COLO668 (cell line): ENCODE data around the gene LYRM4.
A peak's percentile ranks its signal among the peaks of the same experiment; 100 is the strongest.

Experiments
- DNase-seq: peaks from one replicate; lab custom pipeline; 2025; ENCODE audit not compliant: unreplicated experiment; lab: John Stamatoyannopoulos, UW

Gene LYRM4

GRCh38 chr6:5260661-5261544 is at the start of gene LYRM4, which contains the start of gene FARS2:
TSS of gene LYRM4 (minus strand) at chr6:5260950. CDS start at chr6:5260733, 217 bp downstream.
TSS of gene FARS2 (plus strand) at chr6:5261513.
- peak; percentile 88 for DNase-seq

DNA sequence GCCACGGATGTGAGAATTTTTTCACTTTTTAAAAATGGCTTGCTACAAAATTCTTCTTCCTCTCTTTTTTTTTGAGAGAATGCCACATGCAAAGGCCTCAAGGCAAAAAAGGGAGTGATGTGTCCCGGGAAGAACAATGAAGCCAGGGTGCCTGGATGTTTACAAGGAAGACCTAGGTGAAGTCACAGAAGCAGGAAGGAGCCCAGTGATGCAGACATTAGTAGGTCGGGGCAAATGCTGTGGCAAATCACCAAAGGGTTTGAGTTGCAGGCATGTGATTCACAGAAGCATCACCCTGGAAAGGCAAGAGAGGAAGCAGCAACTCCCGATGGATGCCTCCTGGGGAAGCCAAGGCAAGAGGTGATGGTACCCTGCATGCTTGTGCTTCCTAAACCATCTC is 47.3 kb upstream of the LYRM4 start:
- DNase-seq: no peak

DNA sequence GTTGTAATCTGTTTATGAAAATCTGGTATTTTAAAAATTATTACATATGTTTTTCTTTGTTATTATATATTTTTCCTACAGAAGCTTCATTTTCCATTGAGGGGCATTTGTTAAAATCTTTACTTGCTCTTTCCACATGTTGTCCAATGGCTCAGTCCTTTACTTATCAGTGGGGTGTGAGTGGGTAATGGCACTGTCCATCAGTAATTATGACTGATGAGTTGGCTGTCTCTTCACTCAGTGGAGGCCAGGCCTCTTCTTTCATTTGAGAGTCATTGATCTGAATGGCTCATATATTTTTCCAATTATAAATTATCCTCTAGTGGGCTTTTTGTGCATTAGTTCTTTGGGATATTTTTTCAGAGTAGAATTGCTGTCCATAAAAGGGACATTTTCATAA is 46.3 kb upstream of the LYRM4 start:
- DNase-seq: no peak

GRCh38 chr6:5305968-5306626 is 45.3 kb upstream of the LYRM4 start:
- DNase-seq: no peak

DNA sequence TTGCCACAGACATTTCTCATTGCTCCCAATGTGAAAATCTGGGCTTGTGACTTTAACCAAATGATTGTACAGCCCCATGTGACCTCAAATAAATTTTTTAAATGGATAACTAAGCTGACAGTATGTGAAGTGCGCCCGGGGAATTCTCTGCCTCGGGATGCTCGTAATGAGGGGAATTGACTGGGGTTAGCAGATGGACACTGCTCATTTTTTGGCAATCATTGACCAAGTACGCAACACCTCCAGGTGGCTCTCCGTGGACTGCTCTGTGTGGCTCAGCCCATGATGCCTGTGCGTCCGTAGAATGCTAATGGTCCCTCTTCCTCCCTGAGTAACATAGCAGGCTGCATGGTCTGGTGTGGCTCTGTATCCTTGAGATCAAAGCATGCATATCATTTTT is 42.9 kb upstream of the LYRM4 start:
- no peak for DNase-seq

DNA sequence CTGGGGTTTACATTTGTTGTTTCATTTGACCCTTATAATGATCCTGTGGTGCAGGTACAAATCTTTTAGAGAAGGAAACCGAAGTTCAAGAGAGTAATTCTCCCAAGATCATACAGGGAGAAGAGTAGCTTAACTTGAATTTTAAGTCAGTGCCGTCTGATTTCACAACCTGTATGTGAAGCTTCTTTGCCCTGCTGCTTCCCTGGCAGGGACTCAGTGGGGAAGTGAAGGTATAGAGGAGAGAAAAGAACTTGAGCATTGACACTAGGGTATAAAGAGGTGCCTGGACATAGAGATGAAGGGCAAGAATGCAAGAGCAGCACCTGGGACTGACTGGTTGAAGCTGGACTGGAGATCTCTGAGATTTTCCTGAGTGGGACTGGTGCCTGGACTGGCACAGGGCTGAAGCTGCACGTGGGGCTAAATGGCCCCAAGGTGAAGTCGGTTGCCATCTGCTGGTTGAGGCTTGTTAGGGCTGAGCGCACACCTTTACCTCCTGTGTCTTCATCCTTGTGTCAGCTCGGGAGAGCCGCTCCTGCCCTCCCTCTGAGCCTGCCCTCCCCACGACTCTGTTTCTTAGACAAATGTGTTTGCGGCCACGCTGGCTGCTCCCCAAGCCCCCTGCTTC is 42.4 kb upstream of the LYRM4 start:
- peak; percentile 26 for DNase-seq

DNA sequence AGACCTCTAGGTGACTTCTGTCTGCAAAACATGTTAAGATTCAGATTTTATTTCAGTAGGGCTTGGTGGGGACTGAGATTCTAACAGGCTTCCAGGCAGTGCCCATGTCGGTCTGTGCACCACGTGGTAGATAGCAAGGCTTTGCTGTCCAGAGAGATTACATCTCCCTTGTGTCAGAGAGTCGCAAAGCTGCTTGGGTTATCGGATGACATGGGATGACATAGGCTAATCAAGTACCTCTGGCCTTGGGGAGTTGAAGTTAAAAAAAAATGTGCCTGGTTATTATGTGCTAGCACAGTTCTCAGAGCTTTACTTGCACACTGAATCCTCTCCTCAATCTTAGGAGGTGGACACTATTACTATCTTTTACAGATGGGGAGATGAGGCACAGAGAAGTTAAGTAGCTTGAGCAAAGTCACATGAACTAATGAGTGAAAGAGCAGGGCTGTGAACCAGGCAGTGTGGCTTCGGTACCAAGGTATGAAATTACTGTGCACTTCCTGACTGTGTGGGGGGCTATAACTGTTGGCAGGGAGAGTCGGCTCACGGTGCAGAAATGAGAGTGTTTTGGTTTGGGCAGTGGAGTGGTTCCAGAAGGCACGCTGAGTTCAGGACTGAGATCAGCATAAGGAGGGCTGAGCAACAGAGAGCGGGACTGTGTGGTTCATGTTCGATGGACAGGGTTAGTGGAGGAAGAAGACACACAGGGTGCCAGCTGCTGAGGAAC is 41.6 kb upstream of the LYRM4 start:
- no peak for DNase-seq

GRCh38 chr6:5300206-5300764 is 39.5 kb upstream of the LYRM4 start:
- DNase-seq: no peak

- DNase-seq: no peak
Measured at GRCh38 chr6:5295623-5296022, 34.9 kb upstream of the LYRM4 start.

DNA sequence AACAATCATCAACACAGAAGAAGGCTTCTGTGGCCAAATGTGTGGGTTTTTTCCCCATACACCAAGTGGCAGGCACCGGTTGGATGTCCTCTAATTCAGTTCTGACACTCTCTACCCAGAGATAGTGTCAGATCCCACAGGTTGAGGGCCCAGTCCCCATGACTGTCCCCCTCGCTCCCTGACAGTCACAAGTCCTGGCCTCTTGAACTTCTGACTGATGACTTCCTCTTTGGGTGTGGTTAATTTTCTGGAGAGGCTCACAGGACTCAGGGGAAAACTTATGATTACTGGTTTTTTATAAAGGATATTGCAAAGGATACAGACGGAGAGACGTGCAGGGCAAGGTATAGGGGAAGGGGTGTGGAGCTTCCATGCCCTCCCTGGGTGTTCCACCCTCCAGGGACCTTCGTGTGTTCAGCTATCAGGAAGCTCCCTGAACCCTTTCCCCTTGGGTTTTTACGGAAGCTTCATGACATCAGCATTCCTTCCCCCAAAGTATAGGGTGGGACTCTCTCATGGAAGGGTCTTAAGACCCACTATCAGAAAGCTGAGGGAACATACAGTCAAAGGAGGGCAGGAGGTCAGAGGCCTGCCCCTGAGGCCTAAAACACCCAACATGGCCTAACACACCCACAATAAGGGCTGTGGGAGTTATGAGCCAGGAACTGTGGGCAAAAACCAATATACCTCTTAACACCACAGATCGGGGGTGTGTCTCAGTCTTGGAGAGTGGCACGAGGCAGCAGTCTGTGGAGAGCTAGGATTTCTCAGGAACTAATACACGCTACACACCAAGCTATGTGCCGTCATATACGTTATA is 33.9 kb upstream of the LYRM4 start:
- DNase-seq: no peak

- no peak for DNase-seq
Measured at GRCh38 chr6:5293692-5294091, 32.9 kb upstream of the LYRM4 start.

GRCh38 chr6:5292154-5292553 is 31.4 kb upstream of the LYRM4 start:
- DNase-seq: no peak

- no peak for DNase-seq
Measured at GRCh38 chr6:5290500-5290899, 29.8 kb upstream of the LYRM4 start.

DNA sequence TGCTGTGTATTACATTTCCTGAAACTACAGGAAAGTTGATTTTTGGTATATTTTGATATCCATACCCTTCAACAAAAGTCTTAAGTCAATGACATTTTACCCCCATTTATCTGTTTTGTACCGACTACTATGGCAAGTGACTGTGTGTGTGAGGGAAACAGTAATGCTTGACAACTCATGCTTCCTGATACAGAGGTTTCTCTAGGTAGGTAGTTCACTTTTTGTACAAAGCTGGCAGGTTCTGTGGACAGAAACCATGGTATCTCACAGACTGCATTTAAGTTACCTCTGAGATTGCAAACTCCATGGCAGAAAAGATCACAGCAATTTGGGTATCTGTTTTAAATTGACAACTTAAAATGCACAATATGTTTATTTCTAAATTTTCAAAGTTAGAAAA is 29.3 kb upstream of the LYRM4 start:
- DNase-seq: no peak

- no peak for DNase-seq
Measured at GRCh38 chr6:5287966-5288297, 27.2 kb upstream of the LYRM4 start.

DNA sequence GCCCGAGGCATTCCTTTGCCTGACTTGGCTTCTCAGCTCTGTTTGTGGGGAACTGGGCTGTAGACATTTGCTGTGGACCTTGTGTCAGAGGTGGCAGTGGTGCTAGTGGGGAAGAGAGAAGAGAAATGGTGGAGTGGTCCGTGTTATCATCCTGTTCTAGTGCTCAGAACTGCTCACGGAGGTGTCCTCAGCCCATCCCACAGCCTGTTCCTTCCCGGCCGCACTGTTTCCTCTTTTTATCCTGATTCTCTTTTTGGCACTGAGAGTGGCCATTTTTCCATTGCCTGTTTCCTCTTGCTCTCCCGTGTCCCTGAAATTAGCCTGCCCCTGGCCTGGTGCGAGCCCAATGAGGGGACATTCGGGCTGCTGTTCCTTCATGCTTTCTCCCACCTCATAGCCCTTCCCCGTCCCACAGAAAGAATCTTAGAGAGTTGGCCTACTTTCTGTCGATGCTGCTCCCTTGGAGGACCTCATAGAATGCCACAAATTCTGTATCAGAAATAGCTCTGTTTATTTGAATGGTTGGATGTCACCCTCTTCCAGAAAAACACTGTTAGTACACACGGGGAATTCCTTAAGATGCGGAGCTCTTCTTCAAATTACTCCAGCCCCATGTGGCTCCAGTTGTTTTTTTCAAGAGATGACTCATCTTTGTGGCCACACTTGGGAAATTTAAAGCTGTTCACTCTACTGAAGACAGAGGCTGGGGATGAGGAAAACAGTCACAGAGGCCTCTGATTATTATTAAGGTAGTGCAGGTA is 26.6 kb upstream of the LYRM4 start:
- no peak for DNase-seq

DNA sequence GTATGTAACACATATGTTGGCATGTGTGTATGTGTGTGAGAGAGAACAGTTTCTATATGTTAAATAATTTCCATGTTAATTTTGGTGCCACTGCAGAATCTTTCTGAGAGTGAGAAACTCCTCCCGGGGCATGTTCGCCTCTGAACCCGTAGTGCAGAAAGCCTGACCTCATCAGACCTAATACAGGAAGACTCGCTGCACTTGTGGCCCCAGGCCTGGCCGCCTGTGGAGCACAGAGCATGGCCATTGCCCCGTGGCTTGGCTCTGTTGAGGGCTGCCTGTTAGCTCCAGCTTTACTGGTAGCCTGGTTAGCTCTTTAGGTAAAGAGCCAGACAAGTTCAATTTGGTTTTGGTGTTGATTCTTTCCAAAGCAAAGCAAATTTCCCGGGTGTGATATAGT is 26.0 kb upstream of the LYRM4 start:
- no peak for DNase-seq

DNA sequence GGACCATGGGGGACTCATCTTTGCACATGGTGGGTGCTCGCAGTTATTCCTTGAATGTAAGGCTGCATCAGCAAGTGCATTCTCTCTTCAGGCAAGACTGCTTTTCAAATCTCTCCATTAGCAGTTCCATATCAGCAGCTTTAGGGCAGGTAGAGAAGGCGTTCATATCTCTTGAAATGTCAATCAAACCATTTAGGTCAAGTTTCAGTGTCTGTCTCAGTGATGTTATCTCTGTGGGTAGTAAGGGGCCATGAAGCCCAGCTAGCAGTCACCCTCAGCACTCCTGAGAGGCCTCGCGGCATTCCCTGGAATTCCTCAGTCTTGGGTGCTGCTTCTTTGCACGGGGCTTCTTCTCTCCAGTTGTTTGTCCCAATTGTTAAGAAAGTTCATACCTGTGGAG is 24.8 kb upstream of the LYRM4 start:
- DNase-seq: no peak

GRCh38 chr6:5285081-5285480 is 24.3 kb upstream of the LYRM4 start:
- no peak for DNase-seq
